ENCODE measurements around the gene LNX1.

Gene LNX1

DNA sequence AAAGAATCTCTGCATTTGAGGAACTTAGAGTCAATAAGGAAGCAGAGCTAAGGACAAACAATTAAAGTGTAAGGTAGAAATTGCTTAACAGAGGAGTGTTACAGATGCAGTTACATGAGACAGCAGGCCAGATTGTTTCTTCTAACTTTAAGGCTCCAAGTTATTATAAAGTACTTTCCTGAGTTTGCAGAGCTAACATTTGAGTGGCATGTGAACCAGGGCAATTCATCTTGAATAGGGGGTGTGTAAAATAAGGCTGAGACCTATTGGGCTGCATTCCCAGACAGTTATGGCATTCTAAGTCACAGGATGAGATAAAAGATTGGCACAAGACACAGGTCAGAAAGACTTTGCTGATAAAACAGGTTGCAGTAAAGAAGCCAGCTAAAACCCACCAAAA, 7.6 kb upstream of the LNX1 start:
- DNase-seq, result no peak

DNA sequence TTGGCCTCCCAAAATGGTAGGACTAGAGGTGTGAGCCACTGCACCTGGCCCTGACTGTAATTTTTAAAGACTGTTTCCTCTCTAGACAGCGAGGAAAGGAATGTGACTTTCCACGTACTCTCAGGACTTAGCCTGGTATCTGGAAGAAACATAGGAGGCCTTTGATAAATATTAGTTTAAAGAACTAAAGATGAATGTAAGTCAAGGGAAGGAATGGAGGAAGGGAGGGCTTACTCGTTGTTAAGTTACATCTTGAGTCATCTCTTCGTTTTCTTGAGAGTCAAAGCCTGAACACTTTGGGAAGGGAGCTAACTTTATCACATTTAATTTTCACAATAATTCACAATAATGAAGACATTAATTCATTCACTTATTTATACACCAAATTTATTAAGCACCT, 7.2 kb upstream of the LNX1 start:
- no peak for DNase-seq

DNA sequence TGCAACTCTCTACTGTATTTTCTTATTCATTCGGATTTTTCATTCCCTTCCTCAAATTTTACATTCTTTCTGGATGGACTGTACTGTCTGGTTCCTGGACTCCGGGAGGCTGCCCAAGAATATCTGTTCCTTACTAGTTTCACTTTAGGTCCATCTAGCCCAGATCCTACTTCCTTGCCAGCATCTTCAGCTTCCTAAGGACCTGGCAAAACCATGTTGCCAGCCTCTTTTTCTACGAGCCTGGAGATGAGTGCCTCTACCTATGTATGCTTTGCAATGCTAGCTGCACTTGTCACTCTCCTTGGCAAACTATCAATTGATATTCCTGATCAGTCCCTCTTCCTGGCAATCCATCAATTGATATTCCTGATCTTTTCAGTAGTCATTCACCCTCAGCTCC, 5.6 kb upstream of the LNX1 start:
- no peak for DNase-seq

DNA sequence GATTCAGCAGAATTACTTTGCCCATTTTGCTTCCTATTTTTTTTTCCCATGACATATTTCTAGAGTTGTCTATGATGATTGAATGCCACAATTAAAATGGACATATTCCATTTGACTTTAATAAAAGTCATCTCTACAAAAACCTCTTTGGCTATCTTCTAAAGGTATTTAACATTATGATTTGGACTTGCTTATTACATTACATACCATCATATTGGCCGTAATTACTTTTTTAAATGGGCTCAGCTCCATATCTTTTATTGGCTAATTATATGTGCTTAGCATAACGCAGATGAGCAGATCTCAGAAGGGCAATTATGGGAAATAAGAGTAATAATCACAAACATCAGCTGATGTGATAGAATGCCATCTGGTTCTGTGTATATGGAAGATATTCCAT, 4.5 kb upstream of the LNX1 start:
- DNase-seq, result no peak

DNA sequence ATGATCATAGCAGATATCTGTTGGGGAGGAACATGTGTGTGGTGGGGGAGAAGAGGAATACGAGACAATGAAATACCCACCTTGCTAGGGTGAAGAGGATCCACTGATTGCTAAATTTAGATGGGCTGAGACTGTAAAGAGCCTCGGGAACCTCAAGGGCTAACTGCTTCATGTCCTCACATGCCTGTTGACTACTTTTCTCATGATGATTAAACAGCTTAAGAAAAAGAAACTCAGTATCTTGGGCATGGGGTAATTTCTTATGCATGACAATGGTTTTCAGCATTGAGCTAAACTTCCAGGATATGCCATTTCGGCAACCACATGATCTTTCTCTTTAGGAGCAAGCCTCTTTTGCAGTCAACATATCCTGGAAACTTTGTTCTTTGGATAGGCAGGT, 3.9 kb upstream of the LNX1 start:
- DNase-seq, result no peak

DNA sequence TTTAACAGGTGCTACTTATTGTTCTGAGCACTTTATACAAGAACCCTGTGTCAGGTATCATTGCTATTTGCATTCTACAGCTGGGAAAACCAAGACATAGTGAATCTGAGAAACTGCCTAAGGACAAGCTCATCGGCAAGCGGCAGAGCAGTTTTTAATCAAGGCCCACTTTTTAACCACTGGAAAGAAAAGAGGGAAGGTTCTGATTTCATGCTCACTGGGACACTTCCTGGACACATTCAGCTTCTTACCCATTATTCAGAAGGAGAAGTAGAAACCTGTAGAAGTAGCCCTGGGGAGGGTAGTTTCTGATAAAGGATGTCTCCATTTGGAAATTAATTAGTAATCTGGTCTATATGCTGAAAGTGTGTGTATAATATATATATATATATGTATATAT, 2.5 kb upstream of the LNX1 start:
- DNase-seq, result no peak

DNA sequence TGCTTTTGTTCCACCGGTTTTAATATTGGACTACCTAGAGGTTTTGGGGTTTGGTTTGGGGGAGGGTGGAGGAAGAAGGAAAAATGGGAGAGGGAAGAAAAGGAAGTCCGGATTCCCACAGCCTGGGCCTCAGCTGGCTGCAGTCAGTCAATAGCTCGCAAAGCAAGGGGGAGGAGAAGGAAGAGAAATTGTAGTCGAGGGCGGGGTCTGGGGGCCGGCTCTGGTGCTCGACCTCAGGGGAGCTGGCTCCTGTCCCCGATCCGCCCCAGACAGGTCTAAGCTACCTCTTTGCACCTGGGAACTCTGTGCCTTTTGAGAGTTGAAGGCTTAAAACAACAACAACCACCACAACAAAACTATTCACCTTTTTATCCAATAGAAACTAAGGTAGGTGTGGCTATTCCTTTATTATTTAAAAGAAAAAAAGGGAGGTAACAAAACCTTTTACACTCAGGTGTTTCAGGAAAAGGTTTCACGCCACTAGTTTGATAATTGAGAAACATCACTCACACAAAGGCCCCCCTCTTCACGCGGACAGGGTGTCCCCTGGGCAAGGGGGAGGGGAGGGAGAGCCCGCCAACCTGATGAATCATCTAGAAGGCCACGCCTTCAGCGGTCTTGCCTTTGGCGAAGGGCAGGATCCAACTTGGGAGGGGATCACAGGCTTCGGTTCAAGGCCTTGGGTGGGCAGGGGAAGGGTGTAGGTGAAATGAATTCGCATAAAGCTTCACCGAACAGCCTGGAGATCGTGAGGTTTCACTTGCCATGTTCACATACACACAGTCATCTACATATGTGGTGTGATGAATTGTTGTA, 1.6 kb upstream of the LNX1 start:
- no peak for DNase-seq

DNA sequence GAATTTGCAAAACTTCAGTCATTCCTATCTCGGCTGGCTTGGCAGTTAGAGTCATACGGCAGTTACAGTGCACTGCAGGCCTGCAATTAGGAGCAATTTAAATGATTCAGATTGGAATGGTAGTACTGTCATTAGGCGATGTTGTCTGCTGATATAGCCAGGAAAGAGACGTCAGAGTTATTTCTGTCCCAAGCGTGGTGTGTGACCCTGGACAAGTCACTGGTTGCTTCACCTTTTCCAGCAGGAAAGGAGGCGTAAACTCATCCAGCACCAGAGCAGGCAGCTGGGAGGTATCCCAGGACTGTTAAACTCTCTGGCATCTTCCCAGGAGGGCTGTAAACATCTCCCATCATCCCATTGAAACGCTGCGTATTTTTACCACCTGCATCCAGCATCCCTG, 836 bp upstream of the LNX1 start:
- DNase-seq, result no peak

DNA sequence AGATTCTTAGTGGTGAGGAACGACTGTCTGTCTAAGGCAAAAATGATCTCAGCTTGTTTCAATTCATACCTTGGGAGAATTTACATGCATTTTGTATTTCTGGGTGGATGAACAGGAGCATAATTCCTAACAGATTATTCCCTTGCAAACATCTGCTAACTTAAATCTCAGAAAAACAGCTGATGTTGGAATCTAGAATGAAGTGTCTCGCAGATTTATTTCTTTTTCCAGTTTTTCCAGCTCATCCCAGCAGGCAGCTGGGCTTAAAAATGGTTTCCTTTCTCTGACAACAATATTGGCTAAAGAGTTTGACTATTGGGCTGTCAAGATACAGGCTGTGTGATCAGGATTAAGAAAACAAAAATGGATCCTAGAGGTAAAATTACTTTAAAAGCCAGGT, 1.1 kb downstream of the LNX1 start:
- no peak for DNase-seq

DNA sequence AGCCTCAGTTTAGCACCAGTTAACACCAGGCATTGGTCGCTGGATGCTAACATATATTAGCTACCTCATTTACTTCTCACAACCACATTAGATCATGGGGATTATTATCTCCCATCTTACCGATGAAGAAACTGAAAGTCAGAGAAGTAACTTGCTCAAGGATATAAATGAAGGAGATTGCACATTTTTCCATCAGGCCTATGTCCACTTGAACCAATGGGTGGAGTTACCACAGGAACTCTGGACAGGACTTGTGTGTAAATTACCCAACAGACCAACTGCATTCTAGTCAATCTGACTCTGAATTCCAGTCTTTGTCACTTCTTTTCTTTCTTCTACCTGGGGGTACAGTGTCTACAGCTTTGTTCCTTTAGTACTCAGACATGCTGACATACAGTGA, 1.8 kb downstream of the LNX1 start:
- no peak for DNase-seq

DNA sequence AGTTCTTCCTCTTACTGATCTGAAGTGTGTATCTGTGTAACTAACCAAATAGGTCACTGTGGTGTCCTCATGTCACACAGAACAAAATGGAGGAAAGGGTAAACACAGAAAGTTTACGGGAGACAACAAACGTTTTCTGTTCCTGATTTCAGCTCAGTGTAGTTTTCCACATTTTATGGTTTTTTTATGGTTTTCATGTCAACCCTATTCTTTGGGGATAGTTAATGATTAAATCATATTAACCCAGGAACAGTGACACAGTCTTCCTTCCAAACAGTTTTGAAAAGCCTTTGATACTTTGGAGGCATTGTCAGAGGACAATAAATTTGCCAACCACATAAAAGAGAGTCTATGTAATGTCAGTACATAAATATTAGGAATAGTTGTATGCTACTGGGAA, 4.2 kb downstream of the LNX1 start:
- no peak for DNase-seq

DNA sequence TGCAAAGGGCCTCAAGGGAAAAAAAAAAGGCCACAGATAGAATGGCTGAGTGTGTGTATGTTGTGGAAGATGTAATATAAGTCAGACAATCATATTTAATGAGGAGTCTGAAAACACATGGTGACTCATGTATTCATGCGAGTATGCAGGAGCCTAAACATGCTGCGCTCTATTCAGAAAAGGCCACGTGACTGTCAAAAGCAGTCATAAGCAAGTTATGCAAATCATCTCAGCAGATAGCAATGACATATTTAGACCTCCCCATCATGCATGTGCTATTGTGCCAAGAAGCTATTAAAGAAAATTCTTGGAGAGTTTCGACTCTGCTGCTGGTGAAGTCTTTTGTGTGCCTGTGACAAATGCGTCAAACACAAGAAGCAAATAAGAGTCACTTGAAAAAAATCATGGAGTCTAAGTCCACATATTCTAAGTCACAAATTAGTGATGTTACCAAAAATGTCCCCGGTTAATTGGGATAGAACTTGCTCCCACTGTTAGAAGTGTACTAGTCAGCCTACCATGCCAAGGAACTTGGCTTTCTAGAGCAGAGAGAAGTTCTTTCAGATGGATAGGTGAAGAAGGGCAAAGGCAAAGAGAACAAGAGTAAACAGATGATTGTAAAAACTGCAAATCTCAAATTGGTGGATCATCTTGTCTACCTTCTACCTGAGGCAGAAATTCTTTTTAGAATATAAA, 5.0 kb downstream of the LNX1 start:
- no peak for DNase-seq

DNA sequence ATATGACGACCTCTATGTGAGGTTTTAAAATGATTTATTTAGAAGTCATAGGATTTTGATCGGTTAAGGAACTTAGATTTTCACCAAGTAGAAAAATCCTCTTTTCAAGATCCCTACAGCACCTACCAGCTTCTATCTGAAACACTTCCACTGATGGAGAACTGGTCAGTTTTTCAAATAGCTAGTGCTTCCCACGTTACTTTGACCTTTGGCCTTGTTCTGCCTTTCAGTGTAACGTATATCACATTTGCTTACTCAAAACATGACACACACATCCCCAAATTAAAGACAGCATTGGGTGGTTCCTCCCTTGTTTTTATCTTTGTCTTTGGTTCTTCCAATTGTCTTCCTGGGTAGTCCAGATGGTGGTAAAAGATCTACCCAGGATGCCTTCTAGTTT, 6.6 kb downstream of the LNX1 start:
- DNase-seq, result no peak

DNA sequence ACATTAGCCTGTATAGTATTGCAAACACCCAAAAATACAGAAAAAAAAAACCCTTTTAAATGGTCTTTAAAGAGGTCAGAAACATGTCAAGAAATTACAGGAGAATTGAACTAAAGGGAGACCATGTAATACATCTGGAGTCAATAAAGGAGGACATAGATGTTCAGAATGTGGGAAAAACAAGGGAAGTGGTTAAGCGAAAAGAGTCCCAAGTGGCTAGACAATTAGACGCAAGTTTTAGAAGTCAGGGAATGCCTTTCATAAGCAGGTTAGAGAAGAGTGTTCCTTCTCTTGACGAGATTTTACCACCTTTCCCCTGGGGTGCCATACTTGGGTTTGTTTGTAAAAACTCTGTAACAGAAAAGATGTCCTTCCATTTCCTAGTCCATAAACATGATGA, 7.8 kb downstream of the LNX1 start:
- no peak for DNase-seq

DNA sequence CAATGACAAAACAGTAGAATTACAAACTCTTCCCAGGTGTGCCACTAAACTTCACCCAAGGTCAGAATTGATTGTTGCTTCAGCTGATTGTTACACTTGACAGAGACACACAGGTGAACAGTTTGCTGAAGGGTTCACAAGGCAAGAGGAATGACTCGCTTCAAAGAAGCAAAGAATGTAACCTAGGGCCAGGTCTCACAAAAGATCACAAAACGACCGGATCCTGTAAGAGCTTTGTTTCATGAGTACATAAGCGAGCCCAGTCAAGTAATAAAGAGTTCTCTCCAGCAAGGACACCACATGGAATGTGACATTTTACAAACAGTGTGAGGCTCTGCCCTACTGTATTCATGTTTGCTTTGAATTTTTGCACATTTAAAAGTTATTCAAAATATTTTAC, 9.1 kb downstream of the LNX1 start:
- no peak for DNase-seq

DNA sequence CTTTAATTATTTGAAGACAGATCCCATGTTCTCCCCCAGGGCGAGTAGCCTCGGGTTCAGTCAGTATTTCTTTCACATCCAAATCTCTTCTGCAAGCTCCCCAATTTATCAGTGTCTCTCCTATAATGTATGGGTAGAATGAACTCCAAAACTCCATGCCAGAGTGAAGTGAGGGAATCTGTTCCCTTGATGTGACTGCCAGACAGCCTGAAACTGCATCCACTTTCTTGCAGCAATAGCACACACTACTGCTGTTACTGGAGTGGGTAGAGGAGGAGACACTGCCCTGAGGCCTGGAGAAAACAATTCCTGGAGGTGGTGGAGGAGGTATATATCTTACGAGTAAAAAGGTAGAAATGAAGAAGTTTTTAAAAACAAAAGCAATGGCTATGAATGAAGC, 11.0 kb downstream of the LNX1 start:
- DNase-seq, result no peak

DNA sequence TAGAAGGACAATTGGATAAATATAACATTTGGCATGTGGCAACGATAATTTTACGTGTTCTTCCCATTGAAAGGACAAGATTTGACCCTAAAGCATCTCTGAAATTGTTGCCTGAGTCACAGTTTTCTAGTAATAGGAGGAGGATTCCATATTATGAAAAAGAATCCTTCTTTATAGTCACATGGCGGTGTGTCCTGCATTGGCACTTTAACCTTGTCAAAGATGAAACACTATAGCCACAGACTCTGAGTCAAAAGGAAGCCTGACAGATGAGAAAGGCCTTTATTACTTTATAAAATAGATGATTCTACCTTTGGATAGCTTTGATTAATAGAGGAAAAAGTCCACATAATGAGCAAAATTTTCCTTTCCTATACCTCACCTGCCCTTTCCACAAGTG, 11.5 kb downstream of the LNX1 start:
- no peak for DNase-seq

DNA sequence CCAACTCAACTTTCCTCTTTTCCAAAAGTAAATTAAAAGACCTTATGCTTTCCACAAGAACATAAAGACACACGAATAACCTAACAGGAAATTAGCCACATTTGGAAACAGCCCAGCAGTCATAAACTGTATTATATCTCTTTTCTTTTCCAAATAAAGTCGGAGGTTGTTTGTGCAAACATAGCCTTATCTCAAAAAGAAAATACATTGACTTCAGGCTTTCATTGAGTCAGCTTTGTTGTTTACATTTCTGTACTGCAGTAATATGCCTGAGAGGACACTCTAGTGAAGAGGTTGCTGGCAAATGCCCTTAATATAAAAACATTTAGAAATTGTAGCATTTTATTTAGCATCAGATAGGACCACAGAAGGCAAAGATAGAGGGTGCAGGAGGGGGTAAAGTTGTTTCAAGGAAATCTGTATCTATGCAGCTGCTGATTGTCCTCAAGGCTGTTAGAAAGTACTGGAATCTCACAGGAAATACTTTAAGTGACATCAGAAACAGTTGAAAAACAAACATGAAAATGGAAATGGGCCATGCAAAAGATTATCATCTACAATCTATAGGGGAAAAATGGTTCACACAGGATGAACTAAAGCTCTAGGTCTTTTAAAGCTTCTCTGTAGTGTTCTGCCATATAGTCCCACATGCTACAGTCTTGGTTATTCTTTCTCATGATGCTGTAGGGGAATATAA, 14.5 kb downstream of the LNX1 start:
- DNase-seq, result no peak

DNA sequence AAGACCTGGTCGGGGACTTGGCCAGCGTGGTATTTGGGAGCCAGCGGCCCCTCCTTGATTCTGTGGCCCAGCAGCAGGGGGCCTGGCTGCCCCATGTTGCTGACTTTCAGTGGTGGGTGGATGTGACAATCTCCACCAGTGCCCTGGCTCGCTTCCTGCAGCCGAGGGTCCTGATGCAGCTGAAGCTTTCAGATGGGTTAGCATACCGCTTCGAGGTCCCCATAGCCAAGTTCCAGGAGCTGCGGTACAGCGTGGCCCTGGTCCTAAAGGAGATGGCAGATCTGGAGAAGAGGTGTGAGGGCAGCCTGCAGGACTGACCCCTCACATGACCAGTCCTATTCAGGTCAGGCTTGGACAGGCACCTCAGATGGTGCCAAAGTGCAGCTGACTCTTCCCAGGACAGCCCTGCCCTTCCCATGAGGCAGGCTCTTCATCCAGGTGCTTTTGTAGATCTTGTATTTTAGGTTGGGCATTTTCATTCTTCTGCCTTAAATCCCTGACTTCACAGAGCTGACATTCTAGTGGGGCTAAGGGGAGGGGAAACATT, 15.1 kb downstream of the LNX1 start:
- no peak for DNase-seq

DNA sequence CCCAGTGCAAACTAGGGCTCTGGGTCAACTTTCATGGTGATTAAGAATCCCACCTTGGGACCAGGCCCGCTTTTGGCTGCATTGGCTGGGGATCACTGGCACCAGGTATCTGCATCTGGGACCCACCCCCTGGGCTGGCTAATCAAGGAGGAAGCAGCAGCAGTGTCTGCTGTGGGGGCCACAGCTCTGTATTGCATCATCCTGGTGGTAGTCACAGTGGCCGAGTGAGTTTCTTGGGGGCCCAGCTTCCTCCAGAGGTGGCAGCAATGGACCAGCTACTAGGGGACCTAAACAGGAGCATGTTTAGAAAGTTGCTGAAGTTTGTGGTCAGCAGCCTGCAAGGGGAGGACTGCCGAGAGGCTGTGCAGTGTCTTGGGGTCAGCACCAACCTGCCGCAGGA, 15.7 kb downstream of the LNX1 start:
- DNase-seq, result no peak

DNA sequence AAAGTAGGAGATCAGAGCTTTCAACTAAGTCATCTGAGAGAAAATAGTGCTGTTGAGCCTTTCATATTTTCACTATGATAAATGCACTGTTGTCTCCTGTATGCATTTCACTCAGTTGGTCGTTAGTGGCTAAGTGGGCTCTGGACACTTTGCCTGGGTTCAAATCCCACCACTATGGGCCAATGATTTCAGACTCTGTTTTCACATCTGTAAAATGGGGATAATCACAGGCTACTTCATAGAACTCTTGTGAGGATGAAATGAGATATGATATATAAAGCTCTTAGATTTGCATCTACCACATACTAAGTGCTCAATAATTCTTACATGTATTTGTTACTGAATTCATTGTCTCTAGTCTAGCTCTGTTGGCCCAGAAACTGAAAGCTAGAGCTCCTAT, 16.8 kb downstream of the LNX1 start:
- no peak for DNase-seq

DNA sequence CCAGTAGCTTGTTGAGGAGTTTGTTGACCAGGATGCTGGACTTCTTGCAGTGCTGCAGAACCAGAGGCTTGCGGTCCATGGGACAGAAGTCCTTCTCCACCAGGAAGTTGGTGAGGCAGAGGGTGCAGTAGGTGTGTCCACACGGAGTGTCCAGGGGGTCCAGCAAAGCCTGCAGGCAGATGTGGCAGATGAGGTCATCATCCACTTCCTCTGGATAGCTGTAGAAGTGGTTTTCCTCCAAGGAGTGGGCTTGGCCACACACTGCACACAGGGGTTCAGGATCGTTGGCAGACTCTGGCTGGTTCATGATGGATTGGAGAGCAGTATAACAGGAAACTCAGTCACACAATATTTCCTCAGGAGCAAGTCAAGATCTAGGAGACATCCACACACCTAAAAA, 17.6 kb downstream of the LNX1 start:
- no peak for DNase-seq

DNA sequence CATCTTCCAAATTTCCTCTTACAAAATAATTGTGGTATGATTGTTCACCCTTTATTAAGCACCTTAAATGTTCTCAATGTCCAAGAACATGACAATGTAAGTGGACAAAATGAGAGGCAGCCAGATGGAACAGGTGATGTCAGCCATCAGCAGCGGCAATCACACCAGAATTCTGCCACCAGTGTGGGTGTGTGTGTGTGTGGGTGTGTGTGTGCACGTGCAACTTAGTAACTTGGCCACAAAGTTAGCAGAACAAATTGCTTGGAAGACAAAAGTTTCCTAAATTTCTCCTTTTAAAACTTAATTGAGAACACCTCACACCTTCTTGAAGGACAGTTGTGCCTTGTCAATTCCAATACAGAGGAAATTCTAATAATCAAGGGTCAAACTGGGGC, 18.7 kb downstream of the LNX1 start:
- no peak for DNase-seq
